NOMO-1 treated with dmso at 0.1 percent for 144 hours (cell line): ENCODE results near the gene FOCAD.
"Not testable (repeated sequence)": the region's sequence is repeated elsewhere in the genome, so short reads cannot be mapped to it uniquely, and the experiment has no call there.

Source experiments
- DNase-seq: peaks from one replicate; lab custom pipeline; 2025; ENCODE audit not compliant: unreplicated experiment; lab: John Stamatoyannopoulos, UW

The FOCAD gene

GRCh38 chr9:20671635-20672034, 12.4 kb upstream of the FOCAD start:
- DNase-seq: no peak

GRCh38 chr9:20673537-20673936, 10.5 kb upstream of the FOCAD start:
- DNase-seq: not testable (repeated sequence)

GRCh38 chr9:20681467-20681866, 2.6 kb upstream of the FOCAD start:
- no peak for DNase-seq

- no peak for DNase-seq
Observed at GRCh38 chr9:20683351-20684034, 566 bp upstream of the FOCAD start.

- no peak for DNase-seq
Observed at GRCh38 chr9:20684875-20685696, 1.0 kb downstream of the FOCAD start.

- no peak for DNase-seq
Observed at GRCh38 chr9:20685769-20686168, 1.7 kb downstream of the FOCAD start.

- DNase-seq: no peak
Observed at GRCh38 chr9:20689833-20690232, 5.8 kb downstream of the FOCAD start.

GRCh38 chr9:20692554-20692953, 8.5 kb downstream of the FOCAD start:
- no peak for DNase-seq

- DNase-seq: no peak
Observed at GRCh38 chr9:20693068-20693467, 9.0 kb downstream of the FOCAD start.

- no peak for DNase-seq
Observed at GRCh38 chr9:20694248-20694647, 10.2 kb downstream of the FOCAD start.

- DNase-seq: no peak
Observed at GRCh38 chr9:20697021-20697719, 13.1 kb downstream of the FOCAD start.

GRCh38 chr9:20698782-20699181, 14.7 kb downstream of the FOCAD start:
- no peak for DNase-seq

- DNase-seq: no peak
Observed at GRCh38 chr9:20701060-20701459, 17.0 kb downstream of the FOCAD start.

- no peak for DNase-seq
Observed at GRCh38 chr9:20702570-20702969, 18.5 kb downstream of the FOCAD start.

GRCh38 chr9:20703146-20703545, 19.1 kb downstream of the FOCAD start:
- no peak for DNase-seq

- DNase-seq: no peak
Observed at GRCh38 chr9:20707708-20708107, 23.6 kb downstream of the FOCAD start.

- no peak for DNase-seq
Observed at GRCh38 chr9:20713172-20713571, 29.1 kb downstream of the FOCAD start.

- no peak for DNase-seq
Observed at GRCh38 chr9:20714442-20715415, 30.7 kb downstream of the FOCAD start.

GRCh38 chr9:20722221-20722620, 38.2 kb downstream of the FOCAD start:
- no peak for DNase-seq

- no peak for DNase-seq
Observed at GRCh38 chr9:20725675-20726074, 41.6 kb downstream of the FOCAD start.

GRCh38 chr9:20726144-20726543, 42.1 kb downstream of the FOCAD start:
- DNase-seq: no peak
